Measurements from ENCODE around the gene MRPS23. TPM values are rescaled to one million over a fixed set of nuclear protein-coding genes. Genes with fewer than 3 reads are reported as not detected.

MRPS23 gene
- total and polyA plus RNA-seq, 2 of the 4 experiments (the other 2 are of a cell fraction): 23.5 to 37.3 TPM

GRCh38 chr17:57872536-57872935 lies 22.7 kb upstream of the MRPS23 start:
- Histone ChIP-seq H3K27ac (ENCODE audit: insufficient read depth, low read length) (no peak overlapping the region), H4K8ac (ENCODE audit: low read depth in 2 of 2, low read length in 2 of 2) (peak overlapping the region in 1 of 2 experiments; percentile 39; a peak in 1 of 4 replicates), H3K4me1 (ENCODE audit: control insufficient read depth, insufficient read depth, low read length) (peaks cover 57% of the 10 kb centered on the region), H3K23ac (ENCODE audit: low read depth, low read length) (no peak overlapping the region), H3K9me1 (ENCODE audit: insufficient read depth, low read length) (peaks cover 41% of the 10 kb centered on the region), H3K9me3 (ENCODE audit: control insufficient read depth, insufficient read depth, low read length) (no peaks in the 10 kb centered on the region), H2AFZ (replicated peaks; ENCODE audit: low read length, poor library complexity) (no peak overlapping the region), H4K5ac (ENCODE audit: low read depth, low read length) (no peak overlapping the region), H3K4ac (ENCODE audit: low read depth, low read length) (peak overlapping the region; percentile 100), H3K4me3 (ENCODE audit: insufficient read depth, low read depth, low read length) (no peak overlapping the region), H3K36me3 (ENCODE audit: control insufficient read depth, insufficient read depth, low read length) (peaks cover 28% of the 10 kb centered on the region), H2AK5ac (ENCODE audit: low read depth, low read length) (peak overlapping the region; percentile 100; the same call in 1 of the 2 replicates), H2BK15ac (ENCODE audit: low read depth, low read length) (no peak overlapping the region), H2AK9ac (replicated peaks; ENCODE audit: low read depth, low read length, poor library complexity) (no peak overlapping the region), H4K91ac (ENCODE audit: insufficient read depth, low read depth, low read length) (peak overlapping the region; percentile 99), H3K56ac (ENCODE audit: extremely low read depth, insufficient read depth, low read length) (no peak overlapping the region), H3K18ac (ENCODE audit: low read depth, low read length) (no peak overlapping the region), H4K20me1 (ENCODE audit: insufficient read depth, low read length) (no peaks in the 10 kb centered on the region), H3K9ac (ENCODE audit: low read depth, low read length) (no peak overlapping the region), H3K14ac (replicated peaks; ENCODE audit: low read depth, low read length) (0 out of 2 replicates have a peak overlapping the region, but pooled peaks have one; percentile 11), H2BK5ac (ENCODE audit: low read depth, low read length, poor library complexity, severe bottlenecking) (peak overlapping the region; percentile 98), H3K79me1 (ENCODE audit: low read depth in 1 of 2, low read length in 2 of 2) (peaks cover 15 to 62% of the 10 kb centered on the region in 2 experiments), H3K4me2 (ENCODE audit: low read depth, low read length) (no peak overlapping the region), H3K27me3 (ENCODE audit: control insufficient read depth, insufficient read depth, low read length) (no peaks in the 10 kb centered on the region), H2BK20ac (ENCODE audit: low read depth, low read length) (no peak overlapping the region), H2BK120ac (ENCODE audit: low read depth, low read length) (no peak overlapping the region)
- ChIA-PET POLR2A (ENCODE audit: unreplicated experiment) (interaction anchor here (0.6 kb wide), 1 partner anchor 77 kb away, joined by 5 read pairs; no protein-coding TSS in a partner anchor), CTCF (no interaction called here)
- no peak for TF ChIP-seq POLR2A (IDR thresholded peaks at IDR 0.05; ENCODE audit: low read depth, low read length)
- no peak for TF ChIP-seq ELK1 (IDR thresholded peaks at IDR 0.05; ENCODE audit: borderline replicate concordance, low read depth, low read length)
- TF ChIP-seq CHD1 (IDR thresholded peaks at IDR 0.05; ENCODE audit: low read depth, low read length): no peak
- no peak for TF ChIP-seq MAFK (IDR thresholded peaks at IDR 0.05; ENCODE audit: low read depth, low read length)
- no peak for TF ChIP-seq CEBPB (IDR thresholded peaks at IDR 0.05; ENCODE audit: low read depth, low read length)
- TF ChIP-seq MXI1 (IDR thresholded peaks at IDR 0.05; ENCODE audit: borderline replicate concordance, low read depth, low read length): no peak
- no peak for TF ChIP-seq CTCF (conservative IDR thresholded peaks at IDR 0.05; ENCODE audit: low read depth, low read length)
- TF ChIP-seq USF2 (IDR thresholded peaks at IDR 0.05; ENCODE audit: low read depth, low read length): no peak
- TF ChIP-seq FOS (IDR thresholded peaks at IDR 0.05; ENCODE audit: low read depth, low read length): no peak
- TF ChIP-seq RCOR1 (IDR thresholded peaks at IDR 0.05; ENCODE audit: insufficient replicate concordance, low read length): no peak
- TF ChIP-seq SMC3 (IDR thresholded peaks at IDR 0.05; ENCODE audit: low read depth, low read length): no peak
- no peak for TF ChIP-seq MAZ (IDR thresholded peaks at IDR 0.05; ENCODE audit: borderline replicate concordance, low read depth, low read length)
- no peak for TF ChIP-seq RFX5 (IDR thresholded peaks at IDR 0.05; ENCODE audit: low read depth, low read length)
- no peak for TF ChIP-seq NFE2L2 (IDR thresholded peaks at IDR 0.05; ENCODE audit: low read depth, low read length)
- TF ChIP-seq BHLHE40 (IDR thresholded peaks at IDR 0.05; ENCODE audit: low read depth, low read length): no peak
- TF ChIP-seq RAD21 (IDR thresholded peaks at IDR 0.05; ENCODE audit: low read length): no peak
- in situ Hi-C loops (cut with MboI; ENCODE audit: low sequenced_read_pairs): loop anchor here (25.0 kb wide), 1 partner anchor 465 kb away; the partner anchor contains the start of gene TSPOAP1
- no peak for DNase-seq
- intact Hi-C loops (cut with micrococcal nuclease): no loop called here
- WGBS, 2 experiments (ENCODE audit: extremely low coverage in 2 of 2, insufficient read length in 1 of 2): 80% methylated on average over 1 of the region's 14 CpGs; no CpG with 5 or more reads in 1 of the 2 experiments
- ATAC-seq (ENCODE audit: low read depth): no peak
- dilution Hi-C loops (cut with HindIII; ENCODE audit: low sequenced_read_pairs, unreplicated experiment): loop anchor here (25.0 kb wide), 1 partner anchor 115 kb away; the partner anchor contains the start of gene VEZF1
- BruUV-seq (replicated peaks): no TSS peak

Data from IMR-90 (cell line).